NCI-H2107 (cell line): ENCODE data around the gene TBCCD1.
"Not testable (repeated sequence)": the region's sequence is repeated elsewhere in the genome, so short reads cannot be mapped to it uniquely, and the experiment has no call there.

Experiments used
- DNase-seq: peaks from one replicate; lab custom pipeline; 2025; lab: John Stamatoyannopoulos, UW

Gene TBCCD1

DNA sequence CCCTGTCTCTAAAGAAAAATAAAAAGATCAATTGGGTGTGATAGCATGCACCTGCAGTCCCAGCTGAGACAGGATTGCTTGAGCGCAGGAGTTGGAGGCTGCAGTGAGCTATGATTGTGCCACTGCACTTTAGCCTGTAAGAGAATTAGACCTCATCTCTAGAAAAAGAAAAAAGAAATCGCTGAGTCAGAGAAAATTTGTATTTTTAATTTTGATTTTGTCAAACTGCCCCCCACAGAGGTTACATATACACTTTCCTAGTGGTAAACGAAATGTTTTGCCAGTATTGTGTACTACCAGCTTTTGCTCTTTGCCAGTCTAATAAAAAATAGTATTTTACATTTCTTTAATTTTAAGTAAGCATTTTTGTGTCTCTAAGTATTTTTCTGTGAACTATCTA lies 17.6 kb downstream of the TBCCD1 start:
- no peak for DNase-seq

DNA sequence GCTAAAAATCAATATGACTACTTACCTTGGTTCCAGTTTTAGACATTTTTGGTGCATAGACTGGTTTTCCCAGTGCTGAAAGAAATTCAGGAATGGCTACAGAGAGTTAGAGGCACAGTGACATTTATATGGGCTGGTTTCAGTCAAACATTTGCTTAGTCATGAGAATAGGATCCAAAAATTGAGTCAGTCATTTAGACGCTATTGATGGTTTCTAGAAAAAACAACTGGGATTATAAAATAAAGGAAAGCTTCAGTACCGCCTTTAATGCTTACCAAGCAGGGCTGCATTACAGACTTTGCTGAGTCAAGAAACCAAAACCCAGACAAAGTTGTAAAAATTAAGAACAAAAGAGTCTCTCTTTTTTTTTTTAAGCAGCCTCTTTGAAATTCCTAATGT lies 22.9 kb downstream of the TBCCD1 start, which contains the start of gene CRYGS:
TSS of gene CRYGS (minus strand) at position 100 of the 400 bp plus-strand sequence. CDS start at position 46, 54 bp downstream.
- no peak for DNase-seq

DNA sequence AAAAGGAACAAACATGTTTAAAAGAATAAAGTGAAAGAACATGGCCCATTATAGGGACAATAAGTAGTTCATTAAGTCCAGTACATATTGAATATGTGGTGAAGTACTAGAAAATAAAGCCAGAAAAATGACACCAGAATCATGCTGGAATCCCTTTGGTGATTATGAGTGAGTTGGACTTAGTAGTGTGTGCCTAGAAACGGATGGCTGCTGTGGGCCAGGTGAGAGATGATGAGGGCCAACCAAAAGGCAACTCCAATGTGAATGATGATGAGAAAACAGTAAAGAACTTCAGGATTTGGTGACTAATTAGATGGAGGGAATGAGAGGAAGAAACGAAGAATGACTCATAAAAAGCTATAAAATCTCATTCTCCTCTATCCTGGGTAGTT lies 26.3 kb downstream of the TBCCD1 start:
- no peak for DNase-seq

DNA sequence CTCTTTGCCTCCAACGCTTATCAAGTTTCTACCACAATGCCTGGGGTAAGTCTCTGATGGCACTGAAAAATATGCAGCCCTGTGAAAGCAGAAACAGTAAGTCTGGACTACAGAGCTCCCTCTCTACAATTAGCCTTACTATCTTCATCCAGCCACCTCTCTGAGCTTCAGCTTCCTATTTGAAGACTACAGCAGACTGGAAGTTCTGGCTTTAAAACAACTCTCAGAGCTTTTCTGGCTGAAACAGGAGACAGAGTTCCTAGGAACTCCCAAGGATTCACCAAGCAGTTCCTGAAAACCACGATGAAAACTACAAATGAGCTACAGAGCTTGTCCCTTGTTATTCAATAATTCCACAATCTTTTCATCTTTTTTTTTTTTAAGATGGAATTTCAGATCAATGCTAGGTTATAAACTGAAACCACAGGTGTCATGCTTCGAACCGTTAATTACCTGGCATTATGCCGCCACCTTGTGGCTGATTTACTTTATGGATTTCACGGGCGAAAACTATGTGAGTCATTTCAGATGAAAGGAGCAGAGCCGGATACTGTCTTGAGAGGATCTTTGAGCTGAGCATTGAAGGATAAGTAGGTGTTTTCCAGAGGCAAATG lies 26.8 kb downstream of the TBCCD1 start:
- peak; percentile 93 for DNase-seq

DNA sequence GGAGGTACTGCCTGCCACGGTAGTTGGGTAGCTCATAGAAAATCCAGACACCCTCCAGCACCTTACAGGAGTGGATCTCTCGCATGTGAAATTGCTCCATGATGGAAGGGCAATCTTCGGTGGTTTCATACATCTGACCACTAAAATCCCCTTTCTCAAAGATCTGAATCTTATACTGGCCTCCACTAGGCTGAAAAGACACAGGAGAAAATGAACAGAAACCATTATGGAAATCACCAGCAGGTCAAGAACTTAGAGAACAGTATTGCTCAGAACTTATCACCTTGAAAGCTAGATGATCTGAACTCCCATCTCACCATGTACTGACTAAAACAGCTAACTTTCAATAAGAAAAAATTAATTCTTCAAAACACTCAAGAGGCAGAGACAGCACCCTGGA lies 28.4 kb downstream of the TBCCD1 start:
- no peak for DNase-seq

DNA sequence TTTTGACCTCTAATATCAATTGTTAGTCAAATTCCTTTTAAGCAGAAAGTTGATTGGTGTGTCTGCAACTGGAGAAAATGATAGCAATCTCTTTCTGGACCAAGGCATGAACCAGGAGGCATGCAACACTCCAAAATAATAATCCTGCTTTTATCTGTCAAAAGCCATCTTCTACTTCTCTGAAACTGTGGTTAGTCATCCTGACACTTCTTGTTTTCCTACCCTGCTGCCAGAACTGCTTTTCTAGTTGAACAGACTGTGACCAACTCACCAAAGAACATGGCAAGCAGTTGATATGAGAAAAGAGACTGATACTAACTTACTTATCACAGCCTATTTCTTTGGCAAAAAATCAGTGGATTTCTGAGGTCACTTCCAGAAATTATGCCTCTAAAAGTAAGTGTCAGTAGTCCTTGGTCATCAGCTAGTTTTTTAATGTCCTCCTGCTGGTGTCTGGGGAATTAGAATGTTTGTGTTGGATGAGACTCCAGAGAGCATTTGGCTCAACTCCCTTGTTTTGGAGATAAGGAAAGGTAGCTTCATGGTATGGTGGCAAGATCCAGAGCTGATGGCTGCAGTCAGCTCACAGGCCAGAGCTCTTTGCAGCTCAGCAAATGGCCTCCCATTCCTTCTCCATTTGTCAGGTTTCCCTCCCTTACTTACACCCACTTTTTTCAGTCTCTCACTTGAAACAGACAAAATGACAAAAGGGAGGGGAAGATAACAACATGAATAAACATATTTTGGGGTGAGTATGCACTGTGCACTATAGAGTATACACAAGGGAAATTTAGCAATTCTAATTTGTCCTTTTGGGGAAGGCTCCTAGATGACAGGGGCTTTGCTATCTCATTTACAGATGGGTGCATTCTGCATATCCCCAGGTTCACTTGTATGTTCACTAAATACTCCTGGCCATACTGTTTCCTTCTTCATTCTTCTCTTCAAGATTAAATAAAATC lies 30.0 kb downstream of the TBCCD1 start:
- no peak for DNase-seq

DNA sequence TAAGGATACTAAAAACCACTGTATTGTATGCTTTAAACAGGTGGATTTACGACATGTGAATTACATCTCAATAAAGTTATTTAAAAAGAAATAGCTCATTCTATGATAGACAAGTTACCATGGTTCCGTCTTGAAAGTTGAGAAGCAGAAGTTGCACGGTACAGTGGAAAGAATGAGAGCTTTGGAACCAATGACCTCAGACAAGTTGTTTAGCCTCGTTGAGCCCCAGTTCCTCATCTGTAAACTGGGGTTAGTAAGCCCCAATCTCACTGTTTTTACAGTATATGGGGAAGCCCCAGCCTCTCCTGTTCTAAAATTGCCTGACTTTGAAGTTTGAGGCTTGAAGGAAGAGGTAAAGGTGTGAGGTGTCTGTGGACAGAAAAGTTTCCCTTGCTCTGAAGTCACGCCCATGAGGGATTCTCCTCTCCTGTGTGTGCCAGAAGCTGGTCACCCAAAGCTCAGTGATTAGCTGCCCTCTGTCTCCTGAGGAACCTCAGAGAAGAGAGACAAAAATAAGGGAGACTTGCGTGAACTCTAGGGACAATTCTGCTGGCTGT lies 32.9 kb downstream of the TBCCD1 start:
- no peak for DNase-seq

DNA sequence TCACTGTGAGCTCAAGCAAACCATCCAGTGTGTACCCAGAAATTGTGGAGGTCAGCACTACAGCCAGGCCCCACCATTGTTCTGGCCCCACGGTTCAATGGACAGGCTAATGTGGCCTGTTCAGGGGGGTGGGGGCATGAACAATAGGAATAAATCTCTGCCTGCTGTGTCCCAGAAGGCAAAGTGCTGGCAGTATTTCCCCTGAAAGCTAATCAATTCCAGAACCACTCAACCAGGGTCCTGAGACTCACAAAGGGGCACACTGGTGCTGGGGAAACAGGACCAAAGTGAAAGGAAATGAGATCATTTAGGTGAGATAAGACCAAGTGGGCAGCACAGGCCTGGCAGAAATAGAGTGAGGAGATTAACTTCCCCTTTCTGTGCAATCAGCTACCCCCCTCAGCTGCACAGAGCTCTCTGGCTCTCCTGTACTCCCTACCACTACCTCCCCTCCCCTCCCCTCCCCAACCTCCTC lies 34.5 kb downstream of the TBCCD1 start:
- no peak for DNase-seq

DNA sequence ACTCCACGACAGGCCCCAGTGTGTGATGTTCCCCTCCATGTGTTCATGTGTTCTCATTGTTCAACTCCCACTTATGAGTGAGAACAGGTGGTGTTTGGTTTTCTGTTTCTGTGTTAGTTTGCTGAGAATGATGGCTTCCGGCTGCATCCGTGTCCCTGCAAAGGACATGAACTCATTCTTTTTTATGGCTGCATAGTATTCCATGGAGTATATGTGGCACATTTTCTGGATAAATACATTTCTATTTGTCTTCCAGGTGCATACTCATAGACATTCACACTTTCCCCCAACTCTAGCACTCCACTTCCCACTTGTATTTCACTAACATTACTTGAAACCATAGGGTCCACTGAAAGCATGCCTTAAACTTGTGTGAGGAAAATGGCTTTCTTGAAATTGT lies 35.4 kb downstream of the TBCCD1 start:
- DNase-seq: not testable (repeated sequence)

DNA sequence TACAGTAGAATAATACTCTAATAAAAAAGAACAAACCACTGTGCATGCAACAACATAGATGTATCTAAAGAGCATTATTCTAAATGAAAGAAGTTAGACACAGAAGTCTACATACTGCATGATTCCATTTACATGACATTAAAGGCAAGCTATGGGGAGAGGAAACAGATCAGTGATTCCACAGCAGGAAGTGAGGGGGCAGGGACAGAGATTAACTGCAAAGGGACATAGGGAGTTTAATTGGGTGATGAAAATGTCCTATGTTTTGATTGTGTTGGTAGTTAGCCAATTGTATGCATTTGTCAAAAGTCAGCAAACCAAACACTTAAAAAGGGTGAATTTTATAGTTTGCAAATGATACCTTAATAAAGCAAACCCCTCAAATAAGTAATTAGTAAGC lies 36.7 kb downstream of the TBCCD1 start:
- no peak for DNase-seq

DNA sequence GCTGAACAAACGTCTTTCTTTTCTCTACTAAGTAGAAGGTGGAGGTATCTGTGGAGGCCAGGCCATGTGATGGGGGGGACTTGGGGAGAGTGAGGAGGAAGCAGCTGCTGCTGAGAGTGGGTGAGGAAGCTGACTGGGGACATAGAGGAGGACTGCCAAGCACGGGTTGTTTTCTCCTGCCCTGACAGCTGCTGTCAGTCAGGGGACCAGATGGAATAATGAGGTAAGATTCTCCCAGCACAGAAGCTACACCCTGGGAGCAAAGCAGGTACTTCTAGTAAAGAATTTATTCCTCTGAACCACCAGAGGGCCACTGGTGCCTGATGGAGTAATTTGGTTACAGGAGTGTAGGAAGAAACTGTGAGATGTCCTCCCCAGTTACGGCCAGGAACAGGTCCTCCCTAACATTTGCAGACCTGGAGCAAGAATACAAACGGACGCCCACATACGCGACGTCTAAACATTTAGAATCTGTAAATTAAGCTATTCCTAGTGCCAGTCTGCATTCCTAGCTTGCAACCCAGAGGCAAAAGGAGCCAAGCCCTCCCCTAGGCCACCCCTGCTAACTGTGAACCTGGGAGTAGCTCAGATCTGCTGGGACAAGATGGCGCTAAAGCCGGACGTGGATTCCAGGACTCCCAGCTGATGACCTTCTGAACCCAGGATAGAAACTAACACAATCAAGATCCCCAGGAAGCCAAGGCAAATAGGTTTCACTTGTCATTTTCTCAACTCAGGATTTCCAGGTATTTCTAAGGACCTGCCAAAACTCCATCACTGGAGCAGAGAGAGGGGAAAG lies 37.7 kb downstream of the TBCCD1 start:
- DNase-seq: no peak

DNA sequence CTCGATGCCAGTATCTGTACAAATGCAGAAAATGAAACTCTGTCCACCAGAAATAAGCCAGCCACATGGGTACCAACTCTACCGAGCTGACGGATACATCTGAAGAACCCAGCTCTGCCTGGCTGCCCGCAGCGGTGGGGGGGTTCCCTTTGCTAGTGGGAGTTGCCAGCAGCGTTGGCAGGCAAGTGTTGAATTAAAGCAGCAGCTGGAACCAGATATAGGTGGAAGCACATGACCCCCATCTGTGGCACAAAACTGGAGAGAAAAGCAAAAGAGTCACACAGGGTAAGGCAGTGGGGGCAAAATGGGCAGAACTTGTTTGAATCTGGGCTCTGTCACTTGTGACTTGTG lies 40.9 kb downstream of the TBCCD1 start:
- DNase-seq: no peak

DNA sequence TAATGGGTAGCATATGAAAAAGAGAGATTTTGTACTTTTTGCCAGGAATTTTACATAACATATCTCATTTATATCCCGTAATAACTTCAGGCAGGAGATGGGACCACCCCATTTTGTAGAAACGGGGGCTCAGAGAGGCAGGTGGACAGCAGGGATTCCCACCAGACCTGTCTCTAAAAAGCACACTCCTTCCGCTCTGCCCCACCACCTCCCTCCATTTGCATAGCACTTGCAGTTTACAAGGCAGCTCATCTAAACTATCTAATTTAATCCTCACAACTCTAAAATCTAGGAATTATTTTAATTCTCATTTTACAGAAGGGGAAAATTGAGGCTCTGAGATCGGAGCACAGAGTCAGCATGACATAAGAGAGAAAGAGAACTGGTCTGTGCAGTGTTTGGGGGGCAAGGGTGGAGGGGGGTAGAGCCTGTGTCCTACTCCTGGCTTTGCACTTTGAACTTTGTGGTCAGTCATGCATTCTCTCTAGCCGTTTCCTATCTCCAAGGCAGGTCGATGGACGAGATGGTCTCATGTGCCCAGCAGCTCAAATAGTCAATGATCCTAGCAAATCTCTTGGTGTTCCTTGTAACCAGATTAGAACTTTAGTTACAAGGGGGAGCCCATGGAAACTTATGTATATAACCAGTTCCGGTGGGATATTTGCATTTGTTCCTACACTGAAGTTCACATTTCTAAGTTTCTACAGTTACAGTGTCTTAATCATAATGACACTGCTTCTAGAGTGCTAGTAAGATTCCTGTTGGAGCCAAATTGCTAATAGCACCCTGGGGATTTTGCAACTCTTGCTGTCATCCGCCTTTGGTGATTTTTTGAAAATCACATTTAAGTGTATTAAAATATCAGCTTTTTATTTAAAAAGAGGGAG lies 41.5 kb downstream of the TBCCD1 start:
- no peak for DNase-seq

DNA sequence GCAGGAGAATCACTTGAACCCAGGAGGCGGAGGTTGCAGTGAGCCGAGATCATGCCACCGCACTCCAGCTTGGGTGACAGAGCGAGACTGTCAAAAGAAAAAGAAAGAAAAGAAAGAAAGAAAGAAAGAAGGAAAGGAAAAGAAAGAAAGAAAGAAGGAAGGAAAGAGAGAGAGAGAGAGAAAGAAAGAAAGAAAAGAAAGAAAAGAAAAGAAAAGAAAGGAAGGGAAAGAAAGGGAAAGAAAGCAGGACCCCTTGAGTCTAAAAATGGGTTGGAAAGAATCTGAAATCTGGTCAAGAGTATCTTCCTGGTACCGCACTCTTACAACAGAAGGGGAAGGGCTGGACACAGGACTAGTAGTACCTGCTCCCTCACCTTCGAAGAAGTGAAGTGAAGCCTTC lies 42.5 kb downstream of the TBCCD1 start:
- no peak for DNase-seq

DNA sequence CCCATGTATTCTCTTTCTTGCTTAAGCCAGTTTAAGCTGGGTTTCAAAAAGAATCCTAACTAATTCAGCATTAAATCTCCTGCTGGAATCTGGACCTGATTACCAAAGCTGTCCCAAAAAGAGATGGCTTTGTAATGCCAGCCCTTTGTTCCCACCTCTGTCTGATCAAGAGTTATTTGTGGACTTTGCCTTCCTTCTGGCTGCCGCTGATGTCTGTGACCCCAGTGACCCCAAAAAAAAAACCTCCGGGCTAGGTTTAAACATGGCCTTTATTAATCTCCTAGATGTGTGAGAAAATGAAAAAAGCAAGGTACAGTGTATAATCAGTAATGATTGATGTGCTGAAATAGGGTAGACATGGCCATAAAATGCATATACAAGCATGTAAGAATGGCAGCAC lies 43.7 kb downstream of the TBCCD1 start:
- DNase-seq: no peak

DNA sequence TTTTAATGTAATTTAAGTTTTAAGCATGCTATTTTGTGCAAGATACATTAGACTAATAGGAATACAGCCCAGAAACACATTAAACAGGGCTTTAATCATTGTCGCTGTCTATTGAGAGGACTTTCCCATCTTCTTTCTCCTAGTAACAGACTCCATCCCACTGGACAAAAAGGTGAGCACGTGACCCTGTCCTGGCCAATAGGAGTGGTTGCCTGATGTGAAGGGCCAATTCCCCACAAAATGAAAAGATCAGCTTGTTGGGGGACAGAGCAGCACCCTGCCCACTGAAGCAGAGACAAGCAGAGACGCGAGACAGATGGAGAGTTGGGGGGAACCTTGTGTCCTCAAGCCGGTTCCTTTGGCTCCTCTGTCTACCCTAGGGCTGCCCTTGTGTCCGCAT lies 44.1 kb downstream of the TBCCD1 start:
- DNase-seq: no peak

DNA sequence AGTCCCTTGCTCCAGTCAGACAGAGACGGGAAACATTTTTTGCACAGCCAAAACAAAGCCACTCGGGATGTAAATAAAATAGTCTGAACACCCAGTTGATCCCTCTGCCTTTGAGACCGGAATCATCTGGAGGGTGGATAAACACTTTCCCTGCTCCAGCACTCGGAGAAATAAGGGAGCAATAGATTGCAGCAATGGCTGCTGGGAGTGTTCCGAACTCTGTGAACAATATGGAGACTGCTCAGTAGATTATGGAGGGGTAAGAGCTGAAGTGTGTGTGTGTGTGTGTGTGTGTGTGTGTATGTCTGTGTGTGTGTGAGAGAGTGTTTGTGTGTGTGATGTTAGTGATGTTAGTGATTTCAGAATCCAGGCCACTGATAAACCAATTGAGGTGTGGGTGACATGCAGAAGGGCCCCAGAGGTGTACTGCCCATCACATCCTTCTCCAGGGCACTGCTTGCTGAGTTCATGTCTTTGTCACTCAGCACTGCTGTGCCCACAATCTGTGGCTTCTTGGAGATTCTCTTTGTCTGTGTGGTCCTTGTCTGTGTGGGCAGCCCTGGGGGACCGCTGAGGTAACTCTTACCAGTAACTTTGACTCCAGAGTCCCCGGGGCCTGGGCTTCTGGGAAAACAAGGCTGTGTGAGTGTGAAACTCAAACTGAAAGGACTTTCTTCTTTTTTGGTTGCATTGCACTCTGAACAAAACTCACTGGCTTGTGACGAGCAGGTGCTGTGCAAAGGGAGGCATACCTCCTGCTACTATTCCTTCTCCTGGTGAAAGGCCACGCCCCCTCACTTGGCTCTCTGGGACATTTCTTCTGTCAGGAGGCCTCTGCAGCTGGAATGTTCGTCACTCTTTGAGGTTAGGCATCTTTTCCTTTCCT lies 45.9 kb downstream of the TBCCD1 start:
- peak; percentile 44 for DNase-seq

DNA sequence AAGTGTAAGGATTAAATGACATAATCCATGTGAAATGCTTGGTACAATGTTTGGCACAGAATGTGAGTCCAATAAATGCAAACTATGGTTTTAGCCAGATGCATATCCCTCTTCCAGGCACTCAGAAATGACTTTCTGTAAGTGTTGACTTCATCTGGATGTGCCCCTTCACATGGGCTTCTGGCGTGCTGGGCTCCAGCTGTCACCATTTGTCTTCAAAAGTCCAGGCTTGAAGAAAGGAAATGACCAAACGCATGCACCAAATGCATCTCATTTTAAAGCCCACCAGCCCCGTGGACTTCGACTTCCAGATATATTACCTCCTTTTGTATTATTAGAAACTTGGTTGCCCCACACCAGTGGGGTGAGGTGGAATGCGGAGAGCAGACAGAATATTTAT lies 46.7 kb downstream of the TBCCD1 start:
- DNase-seq: no peak

DNA sequence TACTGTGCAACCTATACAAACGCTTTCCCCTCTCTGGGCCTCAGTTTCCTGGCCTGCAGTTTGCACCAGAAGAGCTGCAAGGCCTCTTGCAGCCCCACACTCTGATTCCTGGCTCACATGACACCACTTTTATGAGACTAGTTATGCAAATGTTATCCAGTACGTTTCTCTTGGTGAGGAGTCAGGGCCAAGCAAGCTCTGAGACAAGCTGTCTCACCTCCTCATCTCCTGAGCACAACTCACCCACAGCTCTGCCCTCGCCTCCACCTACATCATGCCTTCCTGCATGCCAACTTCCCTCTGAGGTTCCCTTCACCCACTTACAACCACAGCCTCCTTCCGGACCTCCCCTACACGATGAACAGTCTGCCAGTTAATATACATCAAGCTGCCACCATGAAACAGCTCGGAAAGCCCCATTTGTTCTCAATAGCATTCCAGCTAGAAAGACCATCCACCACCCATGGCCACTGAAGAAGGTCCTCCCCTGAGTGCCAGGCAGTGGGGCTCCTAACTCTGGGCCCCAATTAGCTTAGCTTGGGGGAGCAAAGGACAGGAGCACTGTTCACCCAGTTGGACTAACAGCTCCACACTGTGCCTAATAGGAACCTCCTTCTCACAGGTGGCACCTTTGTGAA lies 48.0 kb downstream of the TBCCD1 start:
- no peak for DNase-seq

DNA sequence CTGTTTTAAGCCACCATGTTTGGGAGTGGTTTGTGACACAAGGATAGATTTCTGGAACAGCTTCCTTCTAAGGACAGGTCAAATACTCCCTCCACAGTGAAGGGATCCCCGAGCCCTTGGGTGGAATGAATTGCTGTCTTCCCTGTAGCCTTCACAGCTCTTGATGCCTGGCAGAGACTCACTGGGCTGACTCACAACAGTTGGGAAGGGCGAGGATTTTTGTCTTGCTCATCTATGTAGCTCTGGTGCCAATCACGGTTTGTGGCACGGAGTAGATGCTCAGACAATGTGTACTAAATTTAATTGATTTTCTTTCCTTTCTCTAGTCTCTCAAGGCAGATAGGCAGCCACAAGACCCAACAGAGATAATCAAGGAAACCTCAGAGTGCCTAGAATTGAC lies 49.9 kb downstream of the TBCCD1 start:
- DNase-seq: no peak
